ENCODE data around the gene TBC1D22B. TPM values are rescaled to one million over a fixed set of nuclear protein-coding genes. Genes with fewer than 3 reads are reported as not detected.

Gene TBC1D22B
- total RNA-seq, 5 donors from 2014 or later (not counting 1 experiment from before 2014, with no cell fraction given) = 9.5 to 12.6 (median 10.7) TPM

DNA sequence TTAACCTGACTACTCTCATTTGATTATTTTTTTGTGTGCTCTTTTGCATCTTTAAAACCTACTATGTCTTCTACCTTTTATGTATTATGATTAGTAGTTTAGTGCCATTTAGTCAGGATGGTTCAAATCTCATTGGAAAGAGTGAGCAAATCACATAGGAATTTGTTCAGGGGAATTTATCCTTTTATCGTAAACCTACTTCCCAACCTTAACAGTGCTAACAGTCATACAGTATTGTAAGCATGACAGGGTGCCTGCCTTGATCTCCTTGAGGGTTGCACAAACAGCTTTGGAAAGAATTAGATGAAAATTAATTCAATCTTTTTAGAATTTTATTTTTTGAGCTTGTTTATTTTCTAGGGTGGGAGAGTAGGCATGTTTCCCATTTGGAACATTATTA, 114.5 kb downstream of the TBC1D22B start:
- Histone ChIP-seq H3K4me1 (ENCODE audit: control insufficient read depth in 1 of 2, extremely low read depth in 1 of 2, insufficient read depth in 2 of 2, low read length in 2 of 2) (no peaks in the 10 kb centered on the region), H3K27ac (ENCODE audit: low read length) (no peak overlapping the region), H3K4me3 (ENCODE audit: control insufficient read depth in 1 of 2, extremely low read depth in 1 of 2, low read length in 1 of 2) (no peak overlapping the region), H3K27me3 (replicated peaks in 1 of 2; ENCODE audit: control insufficient read depth in 2 of 2, extremely low read depth in 1 of 2, insufficient read depth in 2 of 2, low read length in 1 of 2) (no peaks in the 10 kb centered on the region), H3K9me3 (no peaks in the 10 kb centered on the region), H3K36me3 (ENCODE audit: control insufficient read depth in 2 of 2, extremely low read depth in 1 of 2, insufficient read depth in 1 of 2, low read length in 1 of 2) (peaks cover 2 to 72% of the 10 kb centered on the region in 2 donors)
- Mint-ChIP-seq H3K4me3 (no peak overlapping the region), H3K9me3 (no peaks in the 10 kb centered on the region), H3K4me1 (peaks cover 0 to 8% (median 5%) of the 10 kb centered on the region in 3 donors), H3K27ac (no peak overlapping the region), H3K27me3 (no peaks in the 10 kb centered on the region), H3K36me3 (peaks cover 53% of the 10 kb centered on the region)
- WGBS (ENCODE audit: insufficient coverage) = no CpG with 5 or more reads among the region's 1 CpG
- CTCF ChIA-PET = interaction anchor here in 1 of 2 donors (0.6 kb wide), 1 partner anchor 12 kb away, joined by 3 read pairs; no protein-coding TSS in a partner anchor
- ATAC-seq (replicated peaks in 1 of 4) (no peak), DNase-seq (no peak)
- POLR2A ChIA-PET = no interaction called here

DNA sequence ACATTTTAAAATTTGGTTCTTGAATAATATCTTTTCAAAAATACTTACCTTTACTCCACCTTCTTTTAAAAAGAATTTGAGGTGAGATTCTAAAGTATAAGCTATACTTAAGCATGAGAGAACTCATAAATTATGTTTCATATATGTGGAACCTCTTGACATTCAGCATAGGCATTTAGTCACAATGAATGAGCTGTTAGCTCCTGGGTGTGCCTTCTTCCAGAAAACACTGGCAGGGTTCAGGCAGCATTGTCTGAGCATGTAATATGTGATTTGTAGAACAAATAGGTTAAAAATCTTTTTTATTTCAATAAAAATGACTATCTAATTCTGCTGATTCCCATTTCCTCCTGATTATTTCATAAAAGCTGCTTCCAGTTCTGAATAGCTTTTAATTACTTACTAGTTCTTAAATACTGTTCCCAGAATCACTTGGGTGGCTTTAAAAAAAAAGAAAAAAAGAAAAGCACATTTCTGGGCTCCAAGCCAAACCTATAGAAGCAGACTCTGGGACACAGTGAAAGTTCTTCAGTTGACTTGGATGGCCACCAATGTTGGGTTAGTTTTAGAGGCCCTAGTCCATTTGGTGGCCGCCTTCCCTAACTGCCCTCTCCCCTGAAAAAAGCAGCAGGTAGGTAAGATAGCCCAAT, 116.4 kb downstream of the TBC1D22B start:
- H3K4me3 Mint-ChIP-seq = no peak overlapping the region
- H3K9me3 Mint-ChIP-seq = no peaks in the 10 kb centered on the region
- H3K27me3 Mint-ChIP-seq = no peaks in the 10 kb centered on the region
- no peak for ATAC-seq (replicated peaks in 1 of 4)
- H3K36me3 Mint-ChIP-seq = peaks cover 54% of the 10 kb centered on the region
- ChIA-PET CTCF (interaction anchor here in 1 of 2 donors (0.6 kb wide), 1 partner anchor 255 kb away, joined by 4 read pairs; no protein-coding TSS in a partner anchor), POLR2A (interaction anchor here in 1 of 2 donors (0.7 kb wide), 1 partner anchor 60 kb away, joined by 3 read pairs; no protein-coding TSS in a partner anchor)
- Histone ChIP-seq H3K9me3 (no peaks in the 10 kb centered on the region), H3K36me3 (ENCODE audit: control insufficient read depth in 2 of 2, extremely low read depth in 1 of 2, insufficient read depth in 1 of 2, low read length in 1 of 2) (peaks cover 2 to 69% of the 10 kb centered on the region in 2 donors), H3K4me1 (ENCODE audit: control insufficient read depth in 1 of 2, extremely low read depth in 1 of 2, insufficient read depth in 2 of 2, low read length in 2 of 2) (no peaks in the 10 kb centered on the region), H3K27me3 (replicated peaks in 1 of 2; ENCODE audit: control insufficient read depth in 2 of 2, extremely low read depth in 1 of 2, insufficient read depth in 2 of 2, low read length in 1 of 2) (no peaks in the 10 kb centered on the region), H3K4me3 (ENCODE audit: control insufficient read depth in 1 of 2, extremely low read depth in 1 of 2, low read length in 1 of 2) (no peak overlapping the region), H3K27ac (ENCODE audit: low read length) (no peak overlapping the region)
- WGBS (ENCODE audit: insufficient coverage) = no CpG with 5 or more reads among the region's 1 CpG
- peaks cover 0 to 4% (median 0%) of the 10 kb centered on the region in 3 donors for H3K4me1 Mint-ChIP-seq
- no peak for DNase-seq
- no peak overlapping the region for H3K27ac Mint-ChIP-seq

DNA sequence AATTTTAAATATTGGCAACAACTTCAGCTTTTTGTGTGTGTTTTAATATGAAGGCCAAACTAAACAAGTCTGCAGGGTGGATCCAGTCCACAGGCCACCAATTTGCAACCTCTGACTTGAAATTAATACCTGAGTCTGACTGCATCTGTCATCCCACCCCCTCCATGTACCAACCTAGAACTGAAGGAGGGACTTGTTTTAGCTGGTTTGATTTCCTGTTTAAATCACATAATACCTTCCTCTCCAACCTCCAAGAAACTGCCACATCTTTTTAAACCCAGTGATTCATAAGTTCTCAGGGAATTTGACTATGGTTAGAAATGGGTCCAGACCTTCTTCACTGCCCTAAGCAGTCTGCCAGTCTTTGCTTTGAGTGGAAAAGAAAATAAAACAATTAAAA, 117.8 kb downstream of the TBC1D22B start:
- H3K9me3 Mint-ChIP-seq = no peaks in the 10 kb centered on the region
- no peak overlapping the region for H3K4me3 Mint-ChIP-seq
- no peaks in the 10 kb centered on the region for H3K4me1 Mint-ChIP-seq
- no peaks in the 10 kb centered on the region for H3K27me3 ChIP-seq (replicated peaks in 1 of 2; ENCODE audit: control insufficient read depth in 2 of 2, extremely low read depth in 1 of 2, insufficient read depth in 2 of 2, low read length in 1 of 2)
- peaks cover 42% of the 10 kb centered on the region for H3K36me3 Mint-ChIP-seq
- no peaks in the 10 kb centered on the region for H3K9me3 ChIP-seq
- POLR2A ChIA-PET = no interaction called here
- H3K36me3 ChIP-seq (ENCODE audit: control insufficient read depth in 2 of 2, extremely low read depth in 1 of 2, insufficient read depth in 1 of 2, low read length in 1 of 2) = peaks cover 2 to 60% of the 10 kb centered on the region in 2 donors
- ATAC-seq (replicated peaks in 1 of 4) = no peak
- H3K4me1 ChIP-seq (ENCODE audit: control insufficient read depth in 1 of 2, extremely low read depth in 1 of 2, insufficient read depth in 2 of 2, low read length in 2 of 2) = no peaks in the 10 kb centered on the region
- no peaks in the 10 kb centered on the region for H3K27me3 Mint-ChIP-seq
- no peak overlapping the region for H3K4me3 ChIP-seq (ENCODE audit: control insufficient read depth in 1 of 2, extremely low read depth in 1 of 2, low read length in 1 of 2)
- DNase-seq = no peak
- no peak overlapping the region for H3K27ac Mint-ChIP-seq
- CTCF ChIA-PET = interaction anchor here in 1 of 2 donors (0.6 kb wide), 1 partner anchor 192 kb away, joined by 3 read pairs; no protein-coding TSS in a partner anchor
- no peak overlapping the region for H3K27ac ChIP-seq (ENCODE audit: low read length)

DNA sequence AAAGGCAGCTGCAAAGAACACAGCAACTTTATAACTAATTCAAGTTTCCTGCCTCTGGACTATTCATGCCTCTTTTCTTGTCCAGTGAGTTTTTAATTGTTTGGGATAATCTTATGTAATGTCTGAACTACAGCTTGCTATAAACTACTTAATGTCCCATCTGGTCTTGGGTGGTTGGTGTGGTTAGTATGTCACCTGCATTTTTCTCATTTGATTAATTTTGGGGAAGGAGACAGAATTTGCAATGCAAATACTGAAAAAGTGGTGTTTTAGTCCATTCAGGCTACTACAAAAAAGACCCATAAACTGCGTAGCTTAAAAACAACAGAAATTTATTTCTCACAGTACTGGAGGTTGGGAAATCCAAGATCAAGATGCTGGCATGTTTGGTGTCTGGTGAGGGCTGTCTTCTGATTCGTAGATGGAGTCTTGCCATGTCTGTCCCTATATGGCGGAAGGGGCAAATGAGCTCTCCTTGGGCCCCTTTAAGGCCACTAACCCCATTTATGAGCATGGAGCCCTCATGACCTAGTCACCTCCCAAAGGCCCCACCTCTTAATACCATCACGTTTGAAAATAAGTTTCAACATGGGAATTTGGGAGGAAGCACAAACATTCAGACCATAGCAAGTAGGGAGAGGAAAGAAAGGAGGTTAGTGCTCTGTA, 118.6 kb downstream of the TBC1D22B start:
- Histone ChIP-seq H3K4me3 (ENCODE audit: control insufficient read depth in 1 of 2, extremely low read depth in 1 of 2, low read length in 1 of 2) (no peak overlapping the region), H3K9me3 (no peaks in the 10 kb centered on the region), H3K27me3 (replicated peaks in 1 of 2; ENCODE audit: control insufficient read depth in 2 of 2, extremely low read depth in 1 of 2, insufficient read depth in 2 of 2, low read length in 1 of 2) (no peaks in the 10 kb centered on the region), H3K4me1 (ENCODE audit: control insufficient read depth in 1 of 2, extremely low read depth in 1 of 2, insufficient read depth in 2 of 2, low read length in 2 of 2) (no peaks in the 10 kb centered on the region), H3K36me3 (ENCODE audit: control insufficient read depth in 2 of 2, extremely low read depth in 1 of 2, insufficient read depth in 1 of 2, low read length in 1 of 2) (peaks cover 2 to 59% of the 10 kb centered on the region in 2 donors), H3K27ac (ENCODE audit: low read length) (no peak overlapping the region)
- ATAC-seq (replicated peaks in 1 of 4) (no peak), DNase-seq (no peak)
- Mint-ChIP-seq H3K9me3 (no peaks in the 10 kb centered on the region), H3K36me3 (peaks cover 39% of the 10 kb centered on the region), H3K27me3 (no peaks in the 10 kb centered on the region), H3K4me1 (no peaks in the 10 kb centered on the region), H3K27ac (no peak overlapping the region), H3K4me3 (no peak overlapping the region)
- ChIA-PET CTCF (interaction anchor here in 1 of 2 donors (1.0 kb wide), 1 partner anchor 18 kb away, joined by 3 read pairs; no protein-coding TSS in a partner anchor), POLR2A (no interaction called here)
- no CpG with 5 or more reads among the region's 4 CpGs for WGBS (ENCODE audit: insufficient coverage)

DNA sequence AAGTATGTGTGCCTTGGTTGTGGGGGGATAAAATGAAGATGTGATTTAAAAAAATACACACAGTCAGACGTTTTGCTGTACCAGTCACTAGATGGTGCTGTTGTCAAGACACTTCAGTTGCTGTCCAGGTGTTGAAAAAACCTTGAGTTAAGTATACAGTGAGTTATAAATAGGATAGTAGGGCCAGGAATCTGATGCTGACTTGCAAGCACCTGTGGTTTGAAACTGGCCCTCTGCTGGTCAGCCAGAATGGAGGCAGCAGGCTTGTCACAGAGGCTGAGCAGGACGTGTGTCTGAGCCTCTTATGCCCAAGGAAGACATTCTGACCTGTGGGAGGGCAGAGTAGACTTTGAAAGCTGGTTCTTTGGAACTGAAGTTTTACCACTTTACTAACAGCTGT, 124.0 kb downstream of the TBC1D22B start:
- Histone ChIP-seq H3K9me3 (no peaks in the 10 kb centered on the region), H3K4me3 (ENCODE audit: control insufficient read depth in 1 of 2, extremely low read depth in 1 of 2, low read length in 1 of 2) (no peak overlapping the region), H3K4me1 (ENCODE audit: control insufficient read depth in 1 of 2, extremely low read depth in 1 of 2, insufficient read depth in 2 of 2, low read length in 2 of 2) (no peaks in the 10 kb centered on the region), H3K27me3 (replicated peaks in 1 of 2; ENCODE audit: control insufficient read depth in 2 of 2, extremely low read depth in 1 of 2, insufficient read depth in 2 of 2, low read length in 1 of 2) (no peaks in the 10 kb centered on the region), H3K27ac (ENCODE audit: low read length) (no peak overlapping the region), H3K36me3 (ENCODE audit: control insufficient read depth in 2 of 2, extremely low read depth in 1 of 2, insufficient read depth in 1 of 2, low read length in 1 of 2) (peaks cover 10 to 55% of the 10 kb centered on the region in 2 donors)
- WGBS (ENCODE audit: insufficient coverage) = 50% methylated on average over 2 of the region's 2 CpGs
- ATAC-seq (replicated peaks in 1 of 4) (peak in 3 of 4 experiments; percentile 34 to 53 (median 41)), DNase-seq (peak in 17 of 35 experiments; percentile 1 to 72 (median 10))
- no peaks in the 10 kb centered on the region for H3K27me3 Mint-ChIP-seq
- H3K4me3 Mint-ChIP-seq = no peak overlapping the region
- H3K36me3 Mint-ChIP-seq = peaks cover 35% of the 10 kb centered on the region
- POLR2A ChIA-PET = no interaction called here
- H3K4me1 Mint-ChIP-seq = no peaks in the 10 kb centered on the region
- no peak overlapping the region for H3K27ac Mint-ChIP-seq
- CTCF ChIA-PET = interaction anchor here (0.6 to 1.5 kb wide), 2 partner anchors 113 to 311 kb away, joined by 3 read pairs; no protein-coding TSS in a partner anchor
- no peaks in the 10 kb centered on the region for H3K9me3 Mint-ChIP-seq

Data from T-cell (primary cell).